ENCODE results near the gene PLCD1. TPM values are rescaled to one million over a fixed set of nuclear protein-coding genes. Genes with fewer than 3 reads are reported as not detected.

Gene PLCD1
- polyA plus RNA-seq, 1 of the 3 experiments (the other 2 are of a cell fraction) = 20.2 TPM

GRCh38 chr3:38059591-38059990, 30.1 kb upstream of the PLCD1 start:
- Histone ChIP-seq H3K9me2 (no peaks in the 10 kb centered on the region), H3K9me3 (no peaks in the 10 kb centered on the region), H3K79me2 (ENCODE audit: insufficient read depth) (no peaks in the 10 kb centered on the region), H3K27ac (ENCODE audit: low read depth in 2 of 2, low read length in 1 of 2) (no peak overlapping the region), H3F3A (replicated peaks; ENCODE audit: insufficient read depth) (no peaks in the 10 kb centered on the region), H3K36me3 (replicated peaks in 1 of 2; ENCODE audit: control insufficient read depth in 1 of 2, insufficient read depth in 2 of 2, low read length in 1 of 2) (no peaks in the 10 kb centered on the region), H3K27me3 (ENCODE audit: insufficient read depth) (peaks cover 8% of the 10 kb centered on the region; the same call in 1 of the 2 replicates), H3K9ac (no peak overlapping the region), H2AFZ (ENCODE audit: low read depth) (no peak overlapping the region), H3K4me3 (ENCODE audit: low read depth in 2 of 2, low read length in 1 of 2) (no peak overlapping the region), H3K4me1 (ENCODE audit: control insufficient read depth in 1 of 2, insufficient read depth in 2 of 2, low read depth in 1 of 2, low read length in 1 of 2) (no peaks in the 10 kb centered on the region), H4K20me1 (ENCODE audit: insufficient read depth) (no peaks in the 10 kb centered on the region), H3K4me2 (no peak overlapping the region)
- WGBS (ENCODE audit: low lambda C conversion rate) = 39% methylated on average over 7 of the region's 7 CpGs
- CTCF ChIA-PET = interaction anchor here (0.5 kb wide), 1 partner anchor 753 kb away, joined by 3 read pairs; no protein-coding TSS in a partner anchor
- no peak for TF ChIP-seq TEAD4 (IDR thresholded peaks at IDR 0.05; ENCODE audit: borderline replicate concordance, insufficient read depth)
- no peak for TF ChIP-seq SMC3 (IDR thresholded peaks at IDR 0.05; ENCODE audit: low read depth, low read length)
- TF ChIP-seq ZBTB33 (IDR thresholded peaks at IDR 0.05; ENCODE audit: borderline replicate concordance, low read depth) = no peak
- no peak for TF ChIP-seq FOSL2 (IDR thresholded peaks at IDR 0.05; ENCODE audit: borderline replicate concordance, low read depth)
- no peak for TF ChIP-seq IRF3 (IDR thresholded peaks at IDR 0.05; ENCODE audit: low read depth, low read length)
- POLR2A ChIA-PET = no interaction called here
- no peak for DNase-seq

- WGBS (ENCODE audit: low lambda C conversion rate) = 19% methylated on average over 2 of the region's 2 CpGs
- no peaks in the 10 kb centered on the region for H3F3A ChIP-seq (replicated peaks; ENCODE audit: insufficient read depth)
- no peak overlapping the region for H2AFZ ChIP-seq (ENCODE audit: low read depth)
- no peaks in the 10 kb centered on the region for H3K9me3 ChIP-seq
- H3K79me2 ChIP-seq (ENCODE audit: insufficient read depth) = no peaks in the 10 kb centered on the region
- no peaks in the 10 kb centered on the region for H3K36me3 ChIP-seq (replicated peaks in 1 of 2; ENCODE audit: control insufficient read depth in 1 of 2, insufficient read depth in 2 of 2, low read length in 1 of 2)
- H3K9ac ChIP-seq = no peak overlapping the region
- H3K9me2 ChIP-seq = no peaks in the 10 kb centered on the region
- H4K20me1 ChIP-seq (ENCODE audit: insufficient read depth) = no peaks in the 10 kb centered on the region
- no peak overlapping the region for H3K27ac ChIP-seq (ENCODE audit: low read depth in 2 of 2, low read length in 1 of 2)
- H3K4me1 ChIP-seq (ENCODE audit: control insufficient read depth in 1 of 2, insufficient read depth in 2 of 2, low read depth in 1 of 2, low read length in 1 of 2) = no peaks in the 10 kb centered on the region
- TF ChIP-seq, protein P1, sequence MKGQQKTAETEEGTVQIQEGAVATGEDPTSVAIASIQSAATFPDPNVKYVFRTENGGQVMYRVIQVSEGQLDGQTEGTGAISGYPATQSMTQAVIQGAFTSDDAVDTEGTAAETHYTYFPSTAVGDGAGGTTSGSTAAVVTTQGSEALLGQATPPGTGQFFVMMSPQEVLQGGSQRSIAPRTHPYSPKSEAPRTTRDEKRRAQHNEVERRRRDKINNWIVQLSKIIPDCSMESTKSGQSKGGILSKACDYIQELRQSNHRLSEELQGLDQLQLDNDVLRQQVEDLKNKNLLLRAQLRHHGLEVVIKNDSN (IDR thresholded peaks at IDR 0.05; ENCODE audit: borderline replicate concordance, low read depth) = peak; percentile 40; the same call in 1 of the 2 replicates
- no peak for TF ChIP-seq RCOR1 (IDR thresholded peaks at IDR 0.05; ENCODE audit: low read length)
- CTCF ChIA-PET = interaction anchor here (0.5 kb wide), 1 partner anchor 753 kb away, joined by 3 read pairs; no protein-coding TSS in a partner anchor
- peaks cover 8% of the 10 kb centered on the region; the same call in 1 of the 2 replicates for H3K27me3 ChIP-seq (ENCODE audit: insufficient read depth)
- no peak for DNase-seq
- H3K4me2 ChIP-seq = no peak overlapping the region
- POLR2A ChIA-PET = no interaction called here
- no peak overlapping the region for H3K4me3 ChIP-seq (ENCODE audit: low read depth in 2 of 2, low read length in 1 of 2)
Observed at GRCh38 chr3:38059148-38059547, 29.7 kb upstream of the PLCD1 start.
